Heart left ventricle (tissue), 13 donors: ENCODE data around the gene ABR.

Experiments
- CTCF ChIP-seq, 12 donors: fragments of 200-600 bp; sonication (generic) in 4 of 12; IDR thresholded peaks; one replicate each; pipeline versions ENCODE4 v1.5.0 to v1.8.0; 2018 to 2022; ENCODE audit warnings: antibody characterized with exemption in 12 of 12, mild to moderate bottlenecking in 5 of 12
- POLR2A ChIP-seq, 2 donors: fragments of 450-650 bp; IDR thresholded peaks; one replicate each; pipeline ENCODE4 v1.6.1; 2017; ENCODE audit warnings: antibody characterized with exemption in 2 of 2, mild to moderate bottlenecking in 2 of 2, moderate library complexity in 2 of 2
- donor health status: ischemic (EF 13 %, LVEDD 7.1; RV severe dilation, severe dysfunction).
- donor health status: DM: no; HTN: yes; CAD: no.
- donor health status: DM: no; HTN: no; CAD: no.
- donor health status: ischemic (EF 25% LVEDD 6.9; RV normal size, moderate dysfunction).
- donor health status: ischemic (EF 25% LVEDD 5.7; RV mildly dilated, moderate dysfunction).
- donor health status: ischemic (EF 35%, LVEDD 5.7; RV mildly dilated, moderate dysfunction).
- donor health status: nonischemic (EF 11% LVEDD 7.7; RV severe dilation, severe dysfunction).
- donor health status: DM: yes; HTN: yes; CAD: no.
- donor health status: PGD.
- donor health status: ischemic (EF 29% LVEDD 5.4; RV normal size, mild dysfunction).
- donor health status: nonischemic (EF 23%, LVEDD 6.1; RV moderate dilation, normal function).

GRCh38 chr17:1169929-1170312 is 9.9 kb downstream of the ABR start:
- TF ChIP-seq POLR2A (IDR thresholded peaks at IDR 0.05) (no peak), CTCF (IDR thresholded peaks at IDR 0.05) (no peak)
